RWPE2 (cell line): ENCODE results near the gene POU3F2.

Source experiments
- ATAC-seq: fragments of 200-7000 bp; cut with Tn5 transposase; 3 replicates; pipeline ENCODE4 v1.9.1; 2021; ENCODE audit warnings: low read depth
- DNase-seq: peaks from one replicate; pipeline ENCODE4 v3.0.0-alpha.2; 2020; ENCODE audit warnings: low spot score
- H3K27ac ChIP-seq: fragments of 450-650 bp; 2 replicates; pipeline ENCODE4 v1.5.1; 2017; ENCODE audit warnings: mild to moderate bottlenecking; ENCODE audit not compliant: poor library complexity, severe bottlenecking
- H3K27me3 ChIP-seq: fragments of 250-450 bp; sonication (Bioruptor Pico); 2 replicates; pipeline ENCODE4 v1.5.1; 2021; ENCODE audit warnings: mild to moderate bottlenecking, moderate library complexity; ENCODE audit not compliant: insufficient read depth, poor library complexity, severe bottlenecking
- H3K36me3 ChIP-seq: fragments of 250-450 bp; sonication (Bioruptor Pico); 2 replicates; pipeline ENCODE4 v1.5.1; 2020; ENCODE audit warnings: low read depth, mild to moderate bottlenecking, moderate library complexity
- H3K4me1 ChIP-seq: fragments of 250-450 bp; sonication (Bioruptor Pico); 2 replicates; pipeline ENCODE4 v1.5.1; 2021; ENCODE audit warnings: mild to moderate bottlenecking, moderate library complexity; ENCODE audit not compliant: insufficient read depth, poor library complexity, severe bottlenecking
- H3K4me3 ChIP-seq: fragments of 250-450 bp; sonication (Bioruptor Pico); 2 replicates; pipeline ENCODE4 v1.5.1; 2021; ENCODE audit warnings: mild to moderate bottlenecking, moderate library complexity; ENCODE audit not compliant: severe bottlenecking
- H3K9me3 ChIP-seq: fragments of 250-450 bp; sonication (Bioruptor Pico); 2 replicates; pipeline ENCODE4 v1.5.1; 2021; ENCODE audit warnings: mild to moderate bottlenecking, moderate library complexity; ENCODE audit not compliant: severe bottlenecking
- CTCF ChIP-seq: fragments of 450-650 bp; IDR thresholded peaks from one replicate; pipeline ENCODE4 v1.5.1; 2017; ENCODE audit warnings: mild to moderate bottlenecking, moderate library complexity; ENCODE audit not compliant: poor library complexity, severe bottlenecking

The POU3F2 gene

GRCh38 chr6:98797217-98797994, 37.0 kb upstream of the POU3F2 start:
- H3K9me3 ChIP-seq: no peaks in the 10 kb centered on the region
- ATAC-seq (no peak), DNase-seq (no peak)
- no peak overlapping the region for H3K27ac ChIP-seq
- no peak overlapping the region for H3K4me3 ChIP-seq
- H3K36me3 ChIP-seq: no peaks in the 10 kb centered on the region
- H3K4me1 ChIP-seq: no peaks in the 10 kb centered on the region
- peaks cover 7% of the 10 kb centered on the region for H3K27me3 ChIP-seq
- no peak for TF ChIP-seq CTCF

- ATAC-seq: no peak
- no peaks in the 10 kb centered on the region for H3K4me1 ChIP-seq
These were observed 33.5 kb upstream of the POU3F2 start for GRCh38 chr6:98800866-98801265.

GRCh38 chr6:98808541-98809210, 25.7 kb upstream of the POU3F2 start:
- ATAC-seq (no peak), DNase-seq (no peak)
- Histone ChIP-seq H3K9me3 (no peaks in the 10 kb centered on the region), H3K4me3 (no peak overlapping the region), H3K36me3 (no peaks in the 10 kb centered on the region), H3K27ac (no peak overlapping the region), H3K4me1 (no peaks in the 10 kb centered on the region), H3K27me3 (no peaks in the 10 kb centered on the region)
- no peak for TF ChIP-seq CTCF

More at GRCh38 chr6:98800866-98801265, 33.5 kb upstream of the POU3F2 start:
- Histone ChIP-seq H3K9me3 (no peaks in the 10 kb centered on the region), H3K27ac (no peak overlapping the region), H3K36me3 (no peaks in the 10 kb centered on the region), H3K4me3 (no peak overlapping the region), H3K27me3 (no peaks in the 10 kb centered on the region)
- no peak for DNase-seq
- no peak for TF ChIP-seq CTCF

GRCh38 chr6:98812220-98812619, 22.2 kb upstream of the POU3F2 start:
- no peaks in the 10 kb centered on the region for H3K27me3 ChIP-seq
- ATAC-seq (no peak), DNase-seq (no peak)
- H3K36me3 ChIP-seq: no peaks in the 10 kb centered on the region
- H3K4me1 ChIP-seq: no peaks in the 10 kb centered on the region
- no peaks in the 10 kb centered on the region for H3K9me3 ChIP-seq
- H3K4me3 ChIP-seq: no peak overlapping the region
- no peak for TF ChIP-seq CTCF
- no peak overlapping the region for H3K27ac ChIP-seq

GRCh38 chr6:98816799-98817198, 17.6 kb upstream of the POU3F2 start:
- Histone ChIP-seq H3K9me3 (no peaks in the 10 kb centered on the region), H3K27ac (no peak overlapping the region), H3K4me1 (no peaks in the 10 kb centered on the region), H3K36me3 (no peaks in the 10 kb centered on the region), H3K27me3 (peaks cover 18% of the 10 kb centered on the region), H3K4me3 (no peak overlapping the region)
- no peak for TF ChIP-seq CTCF
- DNase-seq (no peak), ATAC-seq (no peak)
